SK-N-SH (cell line): ENCODE results near the gene ELAVL4. TPM values are rescaled to one million over a fixed set of nuclear protein-coding genes. Genes with fewer than 3 reads are reported as not detected.

Experiments
- CTCF ChIA-PET: fragments of 300-600, 350-600 bp; formaldehyde crosslinking; extraction: SDS; loops from one replicate; lab custom pipeline; 2021; lab: Yijun Ruan, JAX
- POLR2A ChIA-PET: fragments of 350-600 bp; sonication (Branson Sonifier 250); formaldehyde crosslinking; extraction: SDS; loops from one replicate; lab custom pipeline; 2020; ENCODE audit warnings: antibody characterized with exemption, inconsistent platforms; lab: Yijun Ruan, JAX
- DNase-seq: peaks from one replicate; pipeline ENCODE4 v3.0.0; 2012
- H2AFZ ChIP-seq: fragments of 200-600 bp; sonication (generic); 2 replicates; pipeline ENCODE4 v1.8.1; 2016; ENCODE audit warnings: antibody characterized with exemption, mild to moderate bottlenecking, low read depth
- H3F3A ChIP-seq: fragments of 200-600 bp; sonication (generic); replicated peaks from 2 replicates; pipeline ENCODE3; 2016; ENCODE audit warnings: antibody characterized with exemption, mild to moderate bottlenecking; ENCODE audit not compliant: insufficient read depth
- H3K27ac ChIP-seq, 2 experiments: fragments of 200-500 bp in 1 of 2; fragments of 200-600 bp in 1 of 2; sonication (Bioruptor generic) in 1 of 2; sonication (generic), shearing (Covaris generic) in 1 of 2; 2 replicates each; pipeline versions ENCODE4 v1.5.1 to v1.6.1; 2014 to 2016; ENCODE audit warnings: low read depth in 2 of 2, inconsistent platforms in 1 of 2, low read length in 1 of 2, mild to moderate bottlenecking in 1 of 2, mixed read lengths in 1 of 2
- H3K27me3 ChIP-seq: fragments of 200-600 bp; sonication (generic), shearing (Covaris generic); 2 replicates; pipeline ENCODE4 v1.6.1; 2016; ENCODE audit warnings: mixed run types; ENCODE audit not compliant: insufficient read depth
- H3K36me3 ChIP-seq, 2 experiments: fragments of 200-500 bp in 1 of 2; fragments of 200-600 bp in 1 of 2; sonication (Bioruptor generic) in 1 of 2; sonication (generic) in 1 of 2; replicated peaks in 1 of 2; 2 replicates each; pipeline versions ENCODE3 to v1.5.1; 2014 to 2016; ENCODE audit warnings: low read length in 1 of 2, mild to moderate bottlenecking in 1 of 2; ENCODE audit not compliant: insufficient read depth in 2 of 2, control insufficient read depth in 1 of 2
- H3K4me1 ChIP-seq, 2 experiments: fragments of 200-500 bp in 1 of 2; fragments of 200-600 bp in 1 of 2; sonication (Bioruptor generic) in 1 of 2; sonication (generic), shearing (Covaris generic) in 1 of 2; 2 replicates each; pipeline versions ENCODE4 v1.5.1 to v1.6.1; 2014 to 2016; ENCODE audit warnings: low read depth in 1 of 2, low read length in 1 of 2, mixed run types in 1 of 2; ENCODE audit not compliant: insufficient read depth in 2 of 2, control insufficient read depth in 1 of 2
- H3K4me2 ChIP-seq: fragments of 200-600 bp; sonication (generic), shearing (Covaris generic); 2 replicates; pipeline ENCODE4 v1.6.1; 2017; ENCODE audit warnings: mixed run types
- H3K4me3 ChIP-seq, 2 experiments: fragments of 200-500 bp in 1 of 2; fragments of 200-600 bp in 1 of 2; sonication (Bioruptor generic) in 1 of 2; sonication (generic), shearing (Covaris generic) in 1 of 2; 2 replicates each; pipeline versions ENCODE4 v1.5.1 to v1.8.1; 2014 to 2016; ENCODE audit warnings: low read depth in 2 of 2, inconsistent platforms in 1 of 2, low read length in 1 of 2, mild to moderate bottlenecking in 1 of 2, mixed read lengths in 1 of 2, moderate library complexity in 1 of 2
- H3K79me2 ChIP-seq: fragments of 200-600 bp; sonication (generic); 2 replicates; pipeline ENCODE4 v1.8.1; 2017; ENCODE audit warnings: mild to moderate bottlenecking; ENCODE audit not compliant: insufficient read depth
- H3K9ac ChIP-seq: fragments of 200-600 bp; sonication (generic); 2 replicates; pipeline ENCODE4 v1.6.1; 2017; ENCODE audit warnings: mixed run types
- H3K9me2 ChIP-seq: fragments of 200-600 bp; sonication (generic); 2 replicates; pipeline ENCODE4 v1.6.1; 2017; ENCODE audit warnings: mixed run types
- H3K9me3 ChIP-seq: fragments of 200-600 bp; sonication (generic); 2 replicates; pipeline ENCODE4 v1.6.1; 2017; ENCODE audit warnings: mixed run types, mild to moderate bottlenecking, moderate library complexity
- H4K20me1 ChIP-seq: fragments of 200-600 bp; sonication (generic); 2 replicates; pipeline ENCODE4 v1.6.1; 2017; ENCODE audit warnings: mild to moderate bottlenecking, mixed run types; ENCODE audit not compliant: insufficient read depth
- CHD2 ChIP-seq: fragments of 150-350 bp; IDR thresholded peaks from 2 replicates; pipeline ENCODE4 v1.6.1; 2018; ENCODE audit warnings: low read length; ENCODE audit not compliant: partially characterized antibody
- EP300 ChIP-seq, 2 experiments: IDR thresholded peaks; 2 replicates each; pipeline versions ENCODE4 v1.4.0 to v1.6.1; 2012; ENCODE audit warnings: borderline replicate concordance in 1 of 2, low read depth in 1 of 2, low read length in 1 of 2
- EZH2phosphoT487 ChIP-seq: fragments of 200-600 bp; sonication (generic); IDR thresholded peaks from 2 replicates; pipeline ENCODE4 v1.6.1; 2017; ENCODE audit warnings: low read depth, mixed run types, mild to moderate bottlenecking, antibody characterized with exemption, moderate library complexity, borderline replicate concordance
- FOSL2 ChIP-seq: IDR thresholded peaks from 2 replicates; pipeline ENCODE4 v1.4.0; 2012; ENCODE audit warnings: low read depth, mild to moderate bottlenecking, moderate library complexity, borderline replicate concordance
- FOXJ3 ChIP-seq: sonication (generic); formaldehyde crosslinking; IDR thresholded peaks from 2 replicates; pipeline ENCODE4 v1.5.1; 2020; ENCODE audit warnings: mild to moderate bottlenecking, missing genetic modification reagents
- FOXM1 ChIP-seq: IDR thresholded peaks from 2 replicates; pipeline ENCODE4 v1.4.0; 2012; ENCODE audit warnings: low read depth, mild to moderate bottlenecking
- GATA2 ChIP-seq: sonication (generic); formaldehyde crosslinking; IDR thresholded peaks from 2 replicates; pipeline ENCODE4 v1.5.0; 2020; ENCODE audit warnings: mild to moderate bottlenecking, missing genetic modification reagents
- JUND ChIP-seq: IDR thresholded peaks from 2 replicates; pipeline ENCODE4 v1.4.0; 2012
- MXI1 ChIP-seq: IDR thresholded peaks from 2 replicates; pipeline ENCODE4 v1.6.1; 2012; ENCODE audit warnings: mild to moderate bottlenecking, low read depth, low read length, improper control_type of control experiment
- NFIC ChIP-seq: IDR thresholded peaks from 2 replicates; pipeline ENCODE4 v1.4.0; 2012; ENCODE audit warnings: borderline replicate concordance
- NRF1 ChIP-seq: IDR thresholded peaks from 2 replicates; pipeline ENCODE4 v1.6.1; 2012; ENCODE audit warnings: low read depth, mild to moderate bottlenecking, low read length
- POLR2AphosphoS5 ChIP-seq: IDR thresholded peaks from 2 replicates; pipeline ENCODE4 v1.6.1; 2012; ENCODE audit warnings: low read depth, low read length
- RAD21 ChIP-seq: IDR thresholded peaks from 2 replicates; pipeline ENCODE4 v1.6.1; 2012; ENCODE audit warnings: mild to moderate bottlenecking, low read length
- RCOR1 ChIP-seq: fragments of 150-350 bp; IDR thresholded peaks from 2 replicates; pipeline ENCODE4 v1.6.1; 2017; ENCODE audit warnings: antibody characterized with exemption, low read length
- REST ChIP-seq: IDR thresholded peaks from 2 replicates; pipeline ENCODE4 v1.6.1; 2012; ENCODE audit warnings: mild to moderate bottlenecking, low read depth, low read length, moderate library complexity
- SMC3 ChIP-seq: IDR thresholded peaks from 2 replicates; pipeline ENCODE4 v1.6.1; 2012; ENCODE audit warnings: low read depth, low read length, improper control_type of control experiment
- YY1 ChIP-seq: IDR thresholded peaks from 2 replicates; pipeline ENCODE4 v1.4.0; 2012; ENCODE audit warnings: low read depth, mild to moderate bottlenecking
- ZBTB33 ChIP-seq: IDR thresholded peaks from 2 replicates; pipeline ENCODE4 v1.4.0; 2012; ENCODE audit warnings: low read depth, borderline replicate concordance
- WGBS: methylation state at CpG from one replicate; pipeline ENCODE4 v1.1.6; 2017; ENCODE audit warnings: low lambda C conversion rate; 5-methylcytosine and 5-hydroxymethylcytosine counted together
- polyA plus RNA-seq, 3 experiments: library from polyadenylated mRNA; depleted of rRNA; stranded (reverse); fragments of >200 nt; gene quantifications; 2 replicates each; pipeline ENCODE4 v1.2.3, GENCODE V29; 2012
- TF ChIP-seq, protein P1 (sequence below): fragments of 200-600 bp; sonication (generic); IDR thresholded peaks from 2 replicates; pipeline ENCODE4 v1.6.1; 2017; ENCODE audit warnings: antibody characterized with exemption, mild to moderate bottlenecking, moderate library complexity
- TF ChIP-seq, protein P2 (sequence below): fragments of 150-350 bp; IDR thresholded peaks from 2 replicates; pipeline ENCODE4 v1.6.1; 2016; ENCODE audit warnings: mild to moderate bottlenecking, low read depth, low read length

ELAVL4 gene
- polyA plus RNA-seq, 1 of the 3 experiments (the other 2 are of a cell fraction) = 2.7 TPM

- WGBS = 4% methylated on average over 10 of the region's 13 CpGs
Observed at GRCh38 chr1:50251702-50252101, 143.0 kb downstream of the ELAVL4 start.

GRCh38 chr1:50252196-50252595, 143.5 kb downstream of the ELAVL4 start:
- no peak overlapping the region for H3K4me2 ChIP-seq
- H3K79me2 ChIP-seq = no peaks in the 10 kb centered on the region
- H3F3A ChIP-seq = no peaks in the 10 kb centered on the region
- H3K4me3 ChIP-seq = no peak overlapping the region
- H2AFZ ChIP-seq = no peak overlapping the region
- no peaks in the 10 kb centered on the region for H4K20me1 ChIP-seq
- TF ChIP-seq REST (no peak), FOXM1 (no peak), EP300 (IDR thresholded peaks at IDR 0.05; ENCODE audit: borderline replicate concordance in 1 of 2, low read depth in 1 of 2, low read length in 1 of 2) (no peak), RAD21 (no peak), YY1 (no peak), EZH2phosphoT487 (no peak), ZBTB33 (no peak), CHD2 (no peak), NFIC (no peak), GATA2 (CRISPR knock-in tag) (no peak), FOSL2 (no peak), NRF1 (no peak), POLR2AphosphoS5 (no peak), JUND (no peak), SMC3 (no peak), RCOR1 (no peak)
- TF ChIP-seq, protein P1, sequence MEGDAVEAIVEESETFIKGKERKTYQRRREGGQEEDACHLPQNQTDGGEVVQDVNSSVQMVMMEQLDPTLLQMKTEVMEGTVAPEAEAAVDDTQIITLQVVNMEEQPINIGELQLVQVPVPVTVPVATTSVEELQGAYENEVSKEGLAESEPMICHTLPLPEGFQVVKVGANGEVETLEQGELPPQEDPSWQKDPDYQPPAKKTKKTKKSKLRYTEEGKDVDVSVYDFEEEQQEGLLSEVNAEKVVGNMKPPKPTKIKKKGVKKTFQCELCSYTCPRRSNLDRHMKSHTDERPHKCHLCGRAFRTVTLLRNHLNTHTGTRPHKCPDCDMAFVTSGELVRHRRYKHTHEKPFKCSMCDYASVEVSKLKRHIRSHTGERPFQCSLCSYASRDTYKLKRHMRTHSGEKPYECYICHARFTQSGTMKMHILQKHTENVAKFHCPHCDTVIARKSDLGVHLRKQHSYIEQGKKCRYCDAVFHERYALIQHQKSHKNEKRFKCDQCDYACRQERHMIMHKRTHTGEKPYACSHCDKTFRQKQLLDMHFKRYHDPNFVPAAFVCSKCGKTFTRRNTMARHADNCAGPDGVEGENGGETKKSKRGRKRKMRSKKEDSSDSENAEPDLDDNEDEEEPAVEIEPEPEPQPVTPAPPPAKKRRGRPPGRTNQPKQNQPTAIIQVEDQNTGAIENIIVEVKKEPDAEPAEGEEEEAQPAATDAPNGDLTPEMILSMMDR = no peak
- TF ChIP-seq, protein P2, sequence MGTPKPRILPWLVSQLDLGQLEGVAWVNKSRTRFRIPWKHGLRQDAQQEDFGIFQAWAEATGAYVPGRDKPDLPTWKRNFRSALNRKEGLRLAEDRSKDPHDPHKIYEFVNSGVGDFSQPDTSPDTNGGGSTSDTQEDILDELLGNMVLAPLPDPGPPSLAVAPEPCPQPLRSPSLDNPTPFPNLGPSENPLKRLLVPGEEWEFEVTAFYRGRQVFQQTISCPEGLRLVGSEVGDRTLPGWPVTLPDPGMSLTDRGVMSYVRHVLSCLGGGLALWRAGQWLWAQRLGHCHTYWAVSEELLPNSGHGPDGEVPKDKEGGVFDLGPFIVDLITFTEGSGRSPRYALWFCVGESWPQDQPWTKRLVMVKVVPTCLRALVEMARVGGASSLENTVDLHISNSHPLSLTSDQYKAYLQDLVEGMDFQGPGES = no peak
- 20% methylated on average over 2 of the region's 2 CpGs for WGBS
- H3K9ac ChIP-seq = no peak overlapping the region
- no peak for DNase-seq
- no peaks in the 10 kb centered on the region for H3K27me3 ChIP-seq
- H3K27ac ChIP-seq = peak overlapping the region in 1 of 2 experiments; percentile 88; a peak in 2 of 4 replicates
- H3K9me2 ChIP-seq = no peaks in the 10 kb centered on the region
- peaks cover 0 to 18% of the 10 kb centered on the region in 2 experiments; a peak in 2 of 4 replicates for H3K4me1 ChIP-seq
- ChIA-PET POLR2A (interaction anchor here (0.6 to 1.1 kb wide), 3 partner anchors 9 to 19 kb away, joined by 3 to 4 read pairs (median 3); no protein-coding TSS in a partner anchor), CTCF (interaction anchor here (1.1 to 1.2 kb wide), 2 partner anchors 13 to 63 kb away, joined by 3 to 4 read pairs; no protein-coding TSS in a partner anchor)
- H3K9me3 ChIP-seq = no peaks in the 10 kb centered on the region
- no peaks in the 10 kb centered on the region for H3K36me3 ChIP-seq

More at GRCh38 chr1:50251702-50252101, 143.0 kb downstream of the ELAVL4 start:
- Histone ChIP-seq H3K9ac (no peak overlapping the region), H2AFZ (no peak overlapping the region), H3K4me1 (peaks cover 0 to 19% of the 10 kb centered on the region in 2 experiments; a peak in 2 of 4 replicates), H3K27me3 (no peaks in the 10 kb centered on the region), H3K9me3 (no peaks in the 10 kb centered on the region), H3K36me3 (no peaks in the 10 kb centered on the region), H3K4me2 (no peak overlapping the region), H4K20me1 (no peaks in the 10 kb centered on the region), H3F3A (no peaks in the 10 kb centered on the region), H3K79me2 (no peaks in the 10 kb centered on the region), H3K9me2 (no peaks in the 10 kb centered on the region), H3K27ac (peak overlapping the region in 1 of 2 experiments; percentile 88; a peak in 2 of 4 replicates), H3K4me3 (no peak overlapping the region; a peak in 1 of 4 replicates)
- POLR2A ChIA-PET = interaction anchor here (0.6 to 1.1 kb wide), 3 partner anchors 10 to 20 kb away, joined by 3 to 4 read pairs (median 3); no protein-coding TSS in a partner anchor
- TF ChIP-seq FOXJ3 (CRISPR knock-in tag) (0 out of 2 replicates have a peak, but pooled peaks have one; percentile 30), MXI1 (peak; percentile 70; the same call in 1 of the 2 replicates), RAD21 (no peak)
- DNase-seq = peak; percentile 67
- CTCF ChIA-PET = interaction anchor here (0.6 to 1.1 kb wide), 2 partner anchors 62 to 556 kb away, joined by 3 read pairs; no protein-coding TSS in a partner anchor
